NCI-H510A (cell line): ENCODE data around the gene ABI3.
"Not testable (repeated sequence)": the region's sequence is repeated elsewhere in the genome, so short reads cannot be mapped to it uniquely, and the experiment has no call there.

Experiments used
- DNase-seq: peaks from one replicate; lab custom pipeline; 2025; lab: John Stamatoyannopoulos, UW

Gene ABI3

GRCh38 chr17:49254066-49254465 is 43.6 kb downstream of the ABI3 start:
- DNase-seq = no peak

- no peak for DNase-seq
Measured at GRCh38 chr17:49255125-49255524, 44.6 kb downstream of the ABI3 start.

GRCh38 chr17:49258394-49258793 is 47.9 kb downstream of the ABI3 start:
- no peak for DNase-seq

GRCh38 chr17:49259663-49260010 is 49.1 kb downstream of the ABI3 start:
- DNase-seq = no peak

- DNase-seq = peak; percentile 14
Measured at GRCh38 chr17:49260011-49260816, 49.7 kb downstream of the ABI3 start.

GRCh38 chr17:49260817-49261291 is 50.3 kb downstream of the ABI3 start:
- no peak for DNase-seq

GRCh38 chr17:49261540-49261939 is 51.0 kb downstream of the ABI3 start:
- DNase-seq = not testable (repeated sequence)

- no peak for DNase-seq
Measured at GRCh38 chr17:49266233-49266632, 55.7 kb downstream of the ABI3 start.

GRCh38 chr17:49267912-49268311 is 57.4 kb downstream of the ABI3 start:
- DNase-seq = no peak

GRCh38 chr17:49269356-49269755 is 58.8 kb downstream of the ABI3 start:
- DNase-seq = no peak
